HepG2 (cell line): Measurements from ENCODE around the gene SYNE1. TPM values are rescaled to one million over a fixed set of nuclear protein-coding genes. Genes with fewer than 3 reads are reported as not detected.

ENCODE experiments used
- ATAC-seq: fragments of 200-7000 bp; cut with Tn5 transposase; 3 replicates; pipeline ENCODE4 v1.9.1; 2020; ENCODE audit warnings: mild to moderate bottlenecking, moderate library complexity
- BruUV-seq: library from RNA; stranded (reverse); fragments of 400-500 nt; replicated peaks from 2 replicates; lab custom pipeline; 2021; lab: Mats Ljungman, UMichigan
- CTCF ChIA-PET: fragments of 300-600 bp; formaldehyde crosslinking; extraction: SDS; loops from one replicate; lab custom pipeline; 2021; ENCODE audit warnings: low total read pairs, inconsistent platforms, low intra/inter-chr PET ratio; lab: Yijun Ruan, JAX
- POLR2A ChIA-PET: fragments of 350-600 bp; sonication (Branson Sonifier 250); formaldehyde crosslinking; loops from one replicate; lab custom pipeline; 2020; ENCODE audit warnings: antibody characterized with exemption, inconsistent platforms; lab: Yijun Ruan, JAX
- DNase-seq: peaks from one replicate; pipeline ENCODE4 v3.0.0-alpha.2; 2015; ENCODE audit warnings: low spot score
- FAIRE-seq: peaks from 3 replicates; lab custom pipeline; 2011; peaks lifted over from hg19 to GRCh38; lab: Jason Lieb, UNC
- H2AFZ ChIP-seq: one replicate; pipeline ENCODE4 v1.6.1; 2011; ENCODE audit warnings: low read length, inconsistent platforms
- H3K27ac ChIP-seq: fragments of 300-600 bp; 3 replicates; pipeline ENCODE4 v1.8.0; 2011; ENCODE audit warnings: mixed run types, mild to moderate bottlenecking, mixed read lengths, low read length, inconsistent platforms; ENCODE audit not compliant: insufficient read depth; ENCODE audit errors: extremely low read length
- H3K27me3 ChIP-seq, 2 experiments: fragments of 200-600 bp in 1 of 2; 2 replicates in 1 of 2; 3 replicates in 1 of 2; pipeline versions ENCODE4 v1.6.0 to v1.8.0; 2011; ENCODE audit warnings: low read length in 2 of 2, mild to moderate bottlenecking in 2 of 2, moderate library complexity in 2 of 2, inconsistent platforms in 1 of 2; ENCODE audit not compliant: insufficient read depth in 2 of 2, control insufficient read depth in 1 of 2
- H3K36me3 ChIP-seq, 2 experiments: fragments of 200-600 bp in 1 of 2; replicated peaks in 1 of 2; 2 replicates in 1 of 2; 3 replicates in 1 of 2; pipeline versions ENCODE4 v1.5.1 to v1.8.0; 2011; ENCODE audit warnings: low read length in 2 of 2, inconsistent platforms in 1 of 2; ENCODE audit not compliant: insufficient read depth in 2 of 2, control insufficient read depth in 1 of 2
- H3K4me1 ChIP-seq: 2 replicates; pipeline ENCODE4 v1.5.1; 2012; ENCODE audit warnings: low read length, inconsistent platforms; ENCODE audit not compliant: insufficient read depth
- H3K4me2 ChIP-seq: 2 replicates; pipeline ENCODE4 v1.6.0; 2011; ENCODE audit warnings: low read depth, low read length, inconsistent platforms
- H3K4me3 ChIP-seq, 3 experiments: fragments of 200-600 bp in 1 of 3; sonication (generic), shearing (Covaris generic) in 1 of 3; replicated peaks in 1 of 3; 2 replicates each; pipeline ENCODE4 v1.5.1; 2011 to 2016; ENCODE audit warnings: low read length in 3 of 3, inconsistent platforms in 2 of 3, low read depth in 2 of 3, mild to moderate bottlenecking in 2 of 3, control low read depth in 1 of 3, mixed read lengths in 1 of 3; ENCODE audit not compliant: insufficient read depth in 1 of 3
- H3K79me2 ChIP-seq: one replicate; pipeline ENCODE4 v1.6.1; 2011; ENCODE audit warnings: low read length, inconsistent platforms; ENCODE audit not compliant: insufficient read depth
- H3K9ac ChIP-seq: 2 replicates; pipeline ENCODE4 v1.6.0; 2011; ENCODE audit warnings: mild to moderate bottlenecking, low read depth, low read length, inconsistent platforms; ENCODE audit not compliant: insufficient read depth
- H3K9me3 ChIP-seq: 2 replicates; pipeline ENCODE4 v1.5.1; 2012; ENCODE audit warnings: mild to moderate bottlenecking, low read length
- H4K20me1 ChIP-seq: 2 replicates; pipeline ENCODE4 v1.6.0; 2011; ENCODE audit warnings: inconsistent platforms, mild to moderate bottlenecking, low read length, moderate library complexity; ENCODE audit not compliant: insufficient read depth
- ARNTL ChIP-seq: sonication (generic); formaldehyde crosslinking; IDR thresholded peaks from 2 replicates; pipeline ENCODE4 v1.4.0; 2020; ENCODE audit warnings: mild to moderate bottlenecking, missing genetic modification reagents
- CBX2 ChIP-seq, 2 experiments: fragments of 200-600 bp in 1 of 2; sonication (generic); formaldehyde crosslinking in 1 of 2; IDR thresholded peaks; 2 replicates each; pipeline versions ENCODE4 v1.7.0 to v1.8.1; 2018 to 2022; ENCODE audit warnings: low read depth in 2 of 2, low read length in 1 of 2, mild to moderate bottlenecking in 1 of 2, missing genetic modification reagents in 1 of 2
- DPF2 ChIP-seq: sonication (generic); formaldehyde crosslinking; IDR thresholded peaks from 2 replicates; pipeline ENCODE4 v1.4.0; 2020; ENCODE audit warnings: mild to moderate bottlenecking, low read depth, missing genetic modification reagents, borderline replicate concordance
- GATAD1 ChIP-seq: IDR thresholded peaks from 2 replicates; pipeline ENCODE4 v1.6.1; 2016; ENCODE audit warnings: missing genetic modification reagents, missing compliant biosample characterization
- HES4 ChIP-seq: sonication (generic); formaldehyde crosslinking; IDR thresholded peaks from 2 replicates; pipeline ENCODE4 v1.9.0; 2021; ENCODE audit warnings: mild to moderate bottlenecking, missing genetic modification reagents, borderline replicate concordance
- SNAPC2 ChIP-seq: sonication (generic); formaldehyde crosslinking; IDR thresholded peaks from 2 replicates; pipeline ENCODE4 v1.8.1; 2022; ENCODE audit warnings: mild to moderate bottlenecking, missing genetic modification reagents
- ZBTB7B ChIP-seq: sonication (generic); formaldehyde crosslinking; IDR thresholded peaks from 2 replicates; pipeline ENCODE4 v1.4.0; 2020; ENCODE audit warnings: missing genetic modification reagents
- ZFY ChIP-seq: sonication (generic); formaldehyde crosslinking; IDR thresholded peaks from 2 replicates; pipeline ENCODE4 v1.4.0; 2020; ENCODE audit warnings: missing genetic modification reagents
- ZKSCAN1 ChIP-seq: fragments of 150-350 bp; IDR thresholded peaks from 2 replicates; pipeline ENCODE4 v1.6.1; 2014; ENCODE audit warnings: low read length
- ZNF775 ChIP-seq: sonication (generic); formaldehyde crosslinking; IDR thresholded peaks from 2 replicates; pipeline ENCODE4 v1.4.0; 2020; ENCODE audit warnings: missing genetic modification reagents, mild to moderate bottlenecking, moderate library complexity, borderline replicate concordance
- WGBS: methylation state at CpG from one replicate; pipeline ENCODE4 v1.1.6; 2017; ENCODE audit warnings: low lambda C conversion rate; 5-methylcytosine and 5-hydroxymethylcytosine counted together
- in situ Hi-C: cut with HindIII; loops from 2 replicates; pipeline ENCODE4 v1.10.0; 2017; ENCODE audit warnings: low pct_unique_long_range_greater_than_20kb; ENCODE audit not compliant: extremely low pct_ligation_motif_present
- intact Hi-C: fragments of 100-400 bp; cut with micrococcal nuclease; formaldehyde crosslinking; loops from one replicate; pipeline ENCODE4 v1.10.0; 2022; ENCODE audit not compliant: unreplicated experiment
- polyA plus RNA-seq, 8 experiments: library from polyadenylated mRNA; depleted of rRNA in 3 of 8; stranded (reverse) in 7 of 8; unstranded in 1 of 8; fragments of >200 nt; fragmentation: Illumina TruSeq in 4 of 8; extraction: Trizol in 4 of 8; gene quantifications; 2 replicates each; pipeline versions ENCODE4 v1.2.1 to v1.2.3, GENCODE V29; 2011 to 2016; ENCODE audit warnings: low read depth in 4 of 8, missing spikeins in 1 of 8, mixed read lengths in 1 of 8; ENCODE audit not compliant: insufficient read depth in 1 of 8
- total RNA-seq, 5 experiments: library from RNA; depleted of rRNA; stranded (reverse); fragments of >200 nt; fragmentation: Illumina TruSeq; extraction: Trizol; gene quantifications; 2 replicates each; pipeline ENCODE4 v1.2.3, GENCODE V29; 2016; ENCODE audit warnings: low read depth in 1 of 5

The SYNE1 gene
- total and polyA plus RNA-seq, 2 of the 13 experiments (the other 11 are each of a cell fraction or from before 2014, with no cell fraction given) = 5.5 to 15.9 TPM

- Histone ChIP-seq H3K36me3 (peaks cover 0 to 3% of the 10 kb centered on the region in 2 experiments; a peak in 1 of 5 replicates), H3K4me3 (no peak overlapping the region), H3K9me3 (no peaks in the 10 kb centered on the region), H3K4me2 (no peak overlapping the region), H3K79me2 (no peaks in the 10 kb centered on the region), H3K27me3 (no peaks in the 10 kb centered on the region), H2AFZ (no peak overlapping the region), H4K20me1 (no peaks in the 10 kb centered on the region), H3K9ac (no peak overlapping the region), H3K4me1 (peaks cover 12% of the 10 kb centered on the region), H3K27ac (no peak overlapping the region)
- ATAC-seq = no peak
- BruUV-seq = no TSS peak
- TF ChIP-seq ZKSCAN1 = no peak
- TF ChIP-seq ARNTL (CRISPR knock-in tag) = no peak
- TF ChIP-seq ZBTB7B (CRISPR knock-in tag) = no peak
- no peak for DNase-seq
- ChIA-PET POLR2A (no interaction called here), CTCF (no interaction called here)
- FAIRE-seq = no peak
- intact Hi-C loops = no loop called here
- in situ Hi-C loops = no loop called here
- 66% methylated on average over 4 of the region's 4 CpGs for WGBS
Observed at GRCh38 chr6:152176268-152176667, 460.9 kb downstream of the SYNE1 start.

DNA sequence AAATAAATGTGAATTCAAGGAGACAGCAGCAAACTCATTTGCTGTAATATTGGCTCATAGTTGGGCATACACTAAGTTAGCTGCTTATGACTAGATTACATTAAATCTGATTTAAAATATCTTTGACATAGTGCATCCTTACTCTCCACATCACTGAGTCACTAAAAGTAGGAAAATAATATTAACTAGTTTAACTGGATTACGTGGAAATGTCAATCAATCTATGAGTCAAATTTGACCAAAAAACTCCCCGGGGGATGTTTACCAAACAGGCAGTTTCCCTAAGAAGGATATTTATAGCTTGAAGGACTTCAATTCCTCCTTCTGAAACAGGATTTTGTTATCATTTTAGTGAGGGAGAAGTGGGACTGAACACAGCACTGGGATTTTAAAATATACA is 463.2 kb downstream of the SYNE1 start:
- ChIA-PET CTCF (no interaction called here), POLR2A (no interaction called here)
- FAIRE-seq = no peak
- Histone ChIP-seq H3K79me2 (no peaks in the 10 kb centered on the region), H3K4me2 (no peak overlapping the region), H2AFZ (no peak overlapping the region), H3K36me3 (peaks cover 0 to 3% of the 10 kb centered on the region in 2 experiments; a peak in 1 of 5 replicates), H3K27ac (no peak overlapping the region), H3K9me3 (no peaks in the 10 kb centered on the region), H4K20me1 (no peaks in the 10 kb centered on the region), H3K4me1 (peaks cover 24% of the 10 kb centered on the region), H3K27me3 (no peaks in the 10 kb centered on the region), H3K4me3 (no peak overlapping the region), H3K9ac (no peak overlapping the region)
- TF ChIP-seq CBX2 (IDR thresholded peaks at IDR 0.05; ENCODE audit: low read depth, low read length) (no peak), CBX2 (CRISPR knock-in tag; IDR thresholded peaks at IDR 0.05; ENCODE audit: low read depth) (no peak), HES4 (CRISPR knock-in tag) (no peak), ZFY (CRISPR knock-in tag) (no peak), DPF2 (CRISPR knock-in tag) (no peak), SNAPC2 (CRISPR knock-in tag) (no peak), ZNF775 (no peak), GATAD1 (CRISPR knock-in tag) (no peak)
- BruUV-seq = no TSS peak
- DNase-seq = no peak
- ATAC-seq = no peak
- in situ Hi-C loops (no loop called here), intact Hi-C loops (no loop called here)
- WGBS = 86% methylated on average over 2 of the region's 2 CpGs
